GM12892 (cell line): ENCODE measurements around the gene SRSF3.

Experiments used
- POLR2A ChIP-seq: IDR thresholded peaks from 2 replicates; pipeline ENCODE4 v1.6.1; 2011; ENCODE audit warnings: low read depth, low read length, control low read depth
- POLR2AphosphoS5 ChIP-seq: IDR thresholded peaks from 2 replicates; pipeline ENCODE4 v1.6.1; 2011; ENCODE audit warnings: low read depth, low read length, control low read depth
- TAF1 ChIP-seq: IDR thresholded peaks from 2 replicates; pipeline ENCODE4 v1.6.1; 2011; ENCODE audit warnings: low read depth, mild to moderate bottlenecking, control low read depth, low read length, borderline replicate concordance

- TF ChIP-seq TAF1 (no peak), POLR2AphosphoS5 (no peak), POLR2A (no peak)
Measured at GRCh38 chr6:36641543-36641942, 47.4 kb downstream of the SRSF3 start.
